GM12865 (cell line): ENCODE data around the gene MAP1LC3A.

Experiments
- DNase-seq: peaks from one replicate; pipeline ENCODE4 v3.0.0; 2010; ENCODE audit warnings: low read depth
- H3K4me3 ChIP-seq: 2 replicates; pipeline ENCODE4 v1.5.1; 2011; ENCODE audit warnings: mild to moderate bottlenecking, low read depth, low read length, control low read depth
- CTCF ChIP-seq: IDR thresholded peaks from 2 replicates; pipeline ENCODE4 v1.5.1; 2011; ENCODE audit warnings: low read length, control low read depth, low read depth, inconsistent platforms; ENCODE audit not compliant: insufficient read depth; ENCODE audit errors: missing control alignments

The MAP1LC3A gene

GRCh38 chr20:34570859-34571306 is 12.4 kb downstream of the MAP1LC3A start:
- DNase-seq = no peak
- H3K4me3 ChIP-seq = no peak overlapping the region
- no peak for TF ChIP-seq CTCF

- H3K4me3 ChIP-seq = no peak overlapping the region
- no peak for DNase-seq
- TF ChIP-seq CTCF = no peak
Observed at GRCh38 chr20:34571753-34572152, 13.2 kb downstream of the MAP1LC3A start.

DNA sequence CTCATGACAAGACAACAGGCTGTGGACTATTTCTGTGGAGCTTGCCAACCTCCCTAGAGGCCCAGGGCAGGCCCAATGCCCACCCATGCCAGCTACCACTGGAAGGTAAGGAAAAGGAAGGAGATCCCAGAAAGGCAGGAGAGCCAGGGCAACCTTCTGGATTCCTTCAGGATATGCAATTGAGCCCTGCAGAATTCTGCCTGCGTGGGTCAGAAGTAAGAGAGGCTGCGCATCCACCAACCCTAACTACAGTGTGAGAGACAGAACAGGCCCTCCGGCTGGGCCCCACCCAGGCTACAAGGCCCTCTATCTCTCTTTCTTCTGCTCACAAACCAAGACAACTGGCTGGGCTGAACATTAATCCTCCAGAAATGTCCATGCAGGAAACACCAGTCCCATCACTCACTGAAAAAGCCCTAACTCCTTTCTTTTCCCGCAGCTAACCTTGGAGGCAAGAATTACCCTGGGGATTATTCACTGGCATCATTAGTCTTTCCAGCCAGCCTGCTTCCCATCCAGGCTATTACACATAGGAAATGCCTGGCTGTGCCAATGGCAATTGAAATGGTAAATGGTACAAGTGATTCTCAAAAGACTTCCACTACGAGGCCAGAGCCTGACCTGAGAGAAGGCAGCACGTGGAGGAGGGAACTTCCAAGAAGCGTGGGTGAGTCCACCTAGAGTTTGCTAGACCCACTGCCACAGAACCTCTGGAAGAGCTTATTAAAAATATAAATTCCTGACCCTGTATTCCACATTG is 15.2 kb downstream of the MAP1LC3A start:
- no peak for DNase-seq
- no peak overlapping the region for H3K4me3 ChIP-seq
- TF ChIP-seq CTCF = no peak

- TF ChIP-seq CTCF = no peak
- no peak for DNase-seq
- H3K4me3 ChIP-seq = no peak overlapping the region
Observed at GRCh38 chr20:34574426-34574825, 15.9 kb downstream of the MAP1LC3A start.

GRCh38 chr20:34574861-34575260 is 16.3 kb downstream of the MAP1LC3A start:
- DNase-seq = no peak
- no peak overlapping the region for H3K4me3 ChIP-seq
- TF ChIP-seq CTCF = no peak

GRCh38 chr20:34575271-34575670 is 16.8 kb downstream of the MAP1LC3A start:
- no peak for DNase-seq
- TF ChIP-seq CTCF = no peak
- H3K4me3 ChIP-seq = no peak overlapping the region

GRCh38 chr20:34575756-34576155 is 17.2 kb downstream of the MAP1LC3A start:
- H3K4me3 ChIP-seq = no peak overlapping the region
- TF ChIP-seq CTCF = no peak
- no peak for DNase-seq
